Measurements from ENCODE around the gene TAF12. TPM values are rescaled to one million over a fixed set of nuclear protein-coding genes. Genes with fewer than 3 reads are reported as not detected.

The TAF12 gene
- total RNA-seq, 1 experiment from 2014 or later, result 18.6 TPM

DNA sequence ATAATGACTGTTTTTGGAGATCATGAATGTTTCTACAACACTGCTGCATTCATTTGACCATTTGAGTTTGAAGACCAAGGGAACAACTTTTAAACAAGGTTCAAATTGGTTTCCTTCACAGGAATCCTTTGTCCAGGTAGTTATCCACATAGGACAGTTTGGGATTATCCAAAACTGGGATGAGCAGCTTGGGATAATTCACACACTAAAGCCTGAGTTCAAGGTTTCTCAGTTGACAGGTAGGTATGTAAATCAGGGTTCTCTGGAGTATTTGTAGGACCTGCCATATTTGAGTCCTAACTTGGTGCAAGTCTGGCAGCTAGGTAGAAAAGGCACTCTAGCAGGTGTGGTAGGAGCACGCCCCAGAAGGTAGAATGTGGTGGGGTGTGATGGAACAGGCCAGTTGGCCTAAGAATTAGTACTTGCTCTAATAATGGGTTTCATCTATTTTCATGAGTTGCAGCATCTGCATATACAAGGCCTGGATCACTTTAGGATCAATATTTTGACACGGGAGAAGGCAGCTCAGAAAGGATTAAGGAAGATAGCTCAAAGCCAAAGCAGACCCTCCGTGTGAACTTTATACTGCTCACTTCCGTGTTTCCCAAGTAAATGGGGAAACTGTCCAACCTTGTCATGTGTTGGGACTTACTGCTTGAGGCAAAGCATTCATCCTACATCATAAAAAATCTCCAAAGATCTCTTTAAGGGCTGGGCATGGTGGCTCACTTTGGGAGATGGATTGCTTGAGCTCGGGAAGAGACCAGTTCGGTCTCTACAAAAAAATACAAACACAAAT is 64.9 kb downstream of the TAF12 start (continued):
- TF ChIP-seq NFE2L1 (CRISPR knock-in tag; IDR thresholded peaks at IDR 0.05), result no peak
- TF ChIP-seq RELA (CRISPR knock-in tag; IDR thresholded peaks at IDR 0.05; ENCODE audit: borderline replicate concordance), result no peak
- TF ChIP-seq NR2C2 (CRISPR knock-in tag; IDR thresholded peaks at IDR 0.05), result no peak
- TF ChIP-seq GABPB1 (CRISPR knock-in tag; IDR thresholded peaks at IDR 0.05), result no peak
- TF ChIP-seq, protein P1, sequence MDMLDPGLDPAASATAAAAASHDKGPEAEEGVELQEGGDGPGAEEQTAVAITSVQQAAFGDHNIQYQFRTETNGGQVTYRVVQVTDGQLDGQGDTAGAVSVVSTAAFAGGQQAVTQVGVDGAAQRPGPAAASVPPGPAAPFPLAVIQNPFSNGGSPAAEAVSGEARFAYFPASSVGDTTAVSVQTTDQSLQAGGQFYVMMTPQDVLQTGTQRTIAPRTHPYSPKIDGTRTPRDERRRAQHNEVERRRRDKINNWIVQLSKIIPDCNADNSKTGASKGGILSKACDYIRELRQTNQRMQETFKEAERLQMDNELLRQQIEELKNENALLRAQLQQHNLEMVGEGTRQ (CRISPR knock-in tag; IDR thresholded peaks at IDR 0.05), result no peak
- TF ChIP-seq, protein P2, sequence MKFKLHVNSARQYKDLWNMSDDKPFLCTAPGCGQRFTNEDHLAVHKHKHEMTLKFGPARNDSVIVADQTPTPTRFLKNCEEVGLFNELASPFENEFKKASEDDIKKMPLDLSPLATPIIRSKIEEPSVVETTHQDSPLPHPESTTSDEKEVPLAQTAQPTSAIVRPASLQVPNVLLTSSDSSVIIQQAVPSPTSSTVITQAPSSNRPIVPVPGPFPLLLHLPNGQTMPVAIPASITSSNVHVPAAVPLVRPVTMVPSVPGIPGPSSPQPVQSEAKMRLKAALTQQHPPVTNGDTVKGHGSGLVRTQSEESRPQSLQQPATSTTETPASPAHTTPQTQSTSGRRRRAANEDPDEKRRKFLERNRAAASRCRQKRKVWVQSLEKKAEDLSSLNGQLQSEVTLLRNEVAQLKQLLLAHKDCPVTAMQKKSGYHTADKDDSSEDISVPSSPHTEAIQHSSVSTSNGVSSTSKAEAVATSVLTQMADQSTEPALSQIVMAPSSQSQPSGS (CRISPR knock-in tag; IDR thresholded peaks at IDR 0.05; ENCODE audit: borderline replicate concordance, low read depth), result no peak
- TF ChIP-seq, protein P3, sequence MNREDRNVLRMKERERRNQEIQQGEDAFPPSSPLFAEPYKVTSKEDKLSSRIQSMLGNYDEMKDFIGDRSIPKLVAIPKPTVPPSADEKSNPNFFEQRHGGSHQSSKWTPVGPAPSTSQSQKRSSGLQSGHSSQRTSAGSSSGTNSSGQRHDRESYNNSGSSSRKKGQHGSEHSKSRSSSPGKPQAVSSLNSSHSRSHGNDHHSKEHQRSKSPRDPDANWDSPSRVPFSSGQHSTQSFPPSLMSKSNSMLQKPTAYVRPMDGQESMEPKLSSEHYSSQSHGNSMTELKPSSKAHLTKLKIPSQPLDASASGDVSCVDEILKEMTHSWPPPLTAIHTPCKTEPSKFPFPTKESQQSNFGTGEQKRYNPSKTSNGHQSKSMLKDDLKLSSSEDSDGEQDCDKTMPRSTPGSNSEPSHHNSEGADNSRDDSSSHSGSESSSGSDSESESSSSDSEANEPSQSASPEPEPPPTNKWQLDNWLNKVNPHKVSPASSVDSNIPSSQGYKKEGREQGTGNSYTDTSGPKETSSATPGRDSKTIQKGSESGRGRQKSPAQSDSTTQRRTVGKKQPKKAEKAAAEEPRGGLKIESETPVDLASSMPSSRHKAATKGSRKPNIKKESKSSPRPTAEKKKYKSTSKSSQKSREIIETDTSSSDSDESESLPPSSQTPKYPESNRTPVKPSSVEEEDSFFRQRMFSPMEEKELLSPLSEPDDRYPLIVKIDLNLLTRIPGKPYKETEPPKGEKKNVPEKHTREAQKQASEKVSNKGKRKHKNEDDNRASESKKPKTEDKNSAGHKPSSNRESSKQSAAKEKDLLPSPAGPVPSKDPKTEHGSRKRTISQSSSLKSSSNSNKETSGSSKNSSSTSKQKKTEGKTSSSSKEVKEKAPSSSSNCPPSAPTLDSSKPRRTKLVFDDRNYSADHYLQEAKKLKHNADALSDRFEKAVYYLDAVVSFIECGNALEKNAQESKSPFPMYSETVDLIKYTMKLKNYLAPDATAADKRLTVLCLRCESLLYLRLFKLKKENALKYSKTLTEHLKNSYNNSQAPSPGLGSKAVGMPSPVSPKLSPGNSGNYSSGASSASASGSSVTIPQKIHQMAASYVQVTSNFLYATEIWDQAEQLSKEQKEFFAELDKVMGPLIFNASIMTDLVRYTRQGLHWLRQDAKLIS (CRISPR knock-in tag; IDR thresholded peaks at IDR 0.05; ENCODE audit: borderline replicate concordance), result 0 out of 2 replicates have a peak, but pooled peaks have one; percentile 35
- TF ChIP-seq TCF7 (CRISPR knock-in tag; IDR thresholded peaks at IDR 0.05; ENCODE audit: low read depth), result no peak
- TF ChIP-seq, protein P4, sequence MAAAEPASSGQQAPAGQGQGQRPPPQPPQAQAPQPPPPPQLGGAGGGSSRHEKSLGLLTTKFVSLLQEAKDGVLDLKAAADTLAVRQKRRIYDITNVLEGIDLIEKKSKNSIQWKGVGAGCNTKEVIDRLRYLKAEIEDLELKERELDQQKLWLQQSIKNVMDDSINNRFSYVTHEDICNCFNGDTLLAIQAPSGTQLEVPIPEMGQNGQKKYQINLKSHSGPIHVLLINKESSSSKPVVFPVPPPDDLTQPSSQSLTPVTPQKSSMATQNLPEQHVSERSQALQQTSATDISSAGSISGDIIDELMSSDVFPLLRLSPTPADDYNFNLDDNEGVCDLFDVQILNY (CRISPR knock-in tag; IDR thresholded peaks at IDR 0.05), result no peak
- TF ChIP-seq, protein P5, sequence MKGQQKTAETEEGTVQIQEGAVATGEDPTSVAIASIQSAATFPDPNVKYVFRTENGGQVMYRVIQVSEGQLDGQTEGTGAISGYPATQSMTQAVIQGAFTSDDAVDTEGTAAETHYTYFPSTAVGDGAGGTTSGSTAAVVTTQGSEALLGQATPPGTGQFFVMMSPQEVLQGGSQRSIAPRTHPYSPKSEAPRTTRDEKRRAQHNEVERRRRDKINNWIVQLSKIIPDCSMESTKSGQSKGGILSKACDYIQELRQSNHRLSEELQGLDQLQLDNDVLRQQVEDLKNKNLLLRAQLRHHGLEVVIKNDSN (CRISPR knock-in tag; IDR thresholded peaks at IDR 0.05), result no peak
- TF ChIP-seq CREB1 (CRISPR knock-in tag; IDR thresholded peaks at IDR 0.05), result no peak
- TF ChIP-seq, protein P6, sequence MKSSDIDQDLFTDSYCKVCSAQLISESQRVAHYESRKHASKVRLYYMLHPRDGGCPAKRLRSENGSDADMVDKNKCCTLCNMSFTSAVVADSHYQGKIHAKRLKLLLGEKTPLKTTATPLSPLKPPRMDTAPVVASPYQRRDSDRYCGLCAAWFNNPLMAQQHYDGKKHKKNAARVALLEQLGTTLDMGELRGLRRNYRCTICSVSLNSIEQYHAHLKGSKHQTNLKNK (CRISPR knock-in tag; IDR thresholded peaks at IDR 0.05), result no peak
- no peak for TF ChIP-seq TEAD1 (CRISPR knock-in tag; IDR thresholded peaks at IDR 0.05)
- no peak for TF ChIP-seq ZNF423 (CRISPR knock-in tag; IDR thresholded peaks at IDR 0.05)
- no peak for TF ChIP-seq ZNF138 (CRISPR knock-in tag; conservative IDR thresholded peaks at IDR 0.05)
- TF ChIP-seq OVOL2 (CRISPR knock-in tag; IDR thresholded peaks at IDR 0.05; ENCODE audit: borderline replicate concordance), result no peak
- TF ChIP-seq, protein P7, sequence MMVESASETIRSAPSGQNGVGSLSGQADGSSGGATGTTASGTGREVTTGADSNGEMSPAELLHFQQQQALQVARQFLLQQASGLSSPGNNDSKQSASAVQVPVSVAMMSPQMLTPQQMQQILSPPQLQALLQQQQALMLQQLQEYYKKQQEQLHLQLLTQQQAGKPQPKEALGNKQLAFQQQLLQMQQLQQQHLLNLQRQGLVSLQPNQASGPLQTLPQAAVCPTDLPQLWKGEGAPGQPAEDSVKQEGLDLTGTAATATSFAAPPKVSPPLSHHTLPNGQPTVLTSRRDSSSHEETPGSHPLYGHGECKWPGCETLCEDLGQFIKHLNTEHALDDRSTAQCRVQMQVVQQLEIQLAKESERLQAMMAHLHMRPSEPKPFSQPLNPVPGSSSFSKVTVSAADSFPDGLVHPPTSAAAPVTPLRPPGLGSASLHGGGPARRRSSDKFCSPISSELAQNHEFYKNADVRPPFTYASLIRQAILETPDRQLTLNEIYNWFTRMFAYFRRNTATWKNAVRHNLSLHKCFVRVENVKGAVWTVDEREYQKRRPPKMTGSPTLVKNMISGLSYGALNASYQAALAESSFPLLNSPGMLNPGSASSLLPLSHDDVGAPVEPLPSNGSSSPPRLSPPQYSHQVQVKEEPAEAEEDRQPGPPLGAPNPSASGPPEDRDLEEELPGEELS (CRISPR knock-in tag; IDR thresholded peaks at IDR 0.05), result no peak
- TF ChIP-seq ZNF671 (CRISPR knock-in tag; IDR thresholded peaks at IDR 0.05), result peak; percentile 77; the same call in 1 of the 2 replicates
- TF ChIP-seq NR1H2 (CRISPR knock-in tag; IDR thresholded peaks at IDR 0.05), result no peak
- no peak for TF ChIP-seq GTF2I (CRISPR knock-in tag; conservative IDR thresholded peaks at IDR 0.05)
- TF ChIP-seq, protein P8, sequence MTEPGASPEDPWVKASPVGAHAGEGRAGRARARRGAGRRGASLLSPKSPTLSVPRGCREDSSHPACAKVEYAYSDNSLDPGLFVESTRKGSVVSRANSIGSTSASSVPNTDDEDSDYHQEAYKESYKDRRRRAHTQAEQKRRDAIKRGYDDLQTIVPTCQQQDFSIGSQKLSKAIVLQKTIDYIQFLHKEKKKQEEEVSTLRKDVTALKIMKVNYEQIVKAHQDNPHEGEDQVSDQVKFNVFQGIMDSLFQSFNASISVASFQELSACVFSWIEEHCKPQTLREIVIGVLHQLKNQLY (CRISPR knock-in tag; IDR thresholded peaks at IDR 0.05), result no peak
- TF ChIP-seq, protein P9, sequence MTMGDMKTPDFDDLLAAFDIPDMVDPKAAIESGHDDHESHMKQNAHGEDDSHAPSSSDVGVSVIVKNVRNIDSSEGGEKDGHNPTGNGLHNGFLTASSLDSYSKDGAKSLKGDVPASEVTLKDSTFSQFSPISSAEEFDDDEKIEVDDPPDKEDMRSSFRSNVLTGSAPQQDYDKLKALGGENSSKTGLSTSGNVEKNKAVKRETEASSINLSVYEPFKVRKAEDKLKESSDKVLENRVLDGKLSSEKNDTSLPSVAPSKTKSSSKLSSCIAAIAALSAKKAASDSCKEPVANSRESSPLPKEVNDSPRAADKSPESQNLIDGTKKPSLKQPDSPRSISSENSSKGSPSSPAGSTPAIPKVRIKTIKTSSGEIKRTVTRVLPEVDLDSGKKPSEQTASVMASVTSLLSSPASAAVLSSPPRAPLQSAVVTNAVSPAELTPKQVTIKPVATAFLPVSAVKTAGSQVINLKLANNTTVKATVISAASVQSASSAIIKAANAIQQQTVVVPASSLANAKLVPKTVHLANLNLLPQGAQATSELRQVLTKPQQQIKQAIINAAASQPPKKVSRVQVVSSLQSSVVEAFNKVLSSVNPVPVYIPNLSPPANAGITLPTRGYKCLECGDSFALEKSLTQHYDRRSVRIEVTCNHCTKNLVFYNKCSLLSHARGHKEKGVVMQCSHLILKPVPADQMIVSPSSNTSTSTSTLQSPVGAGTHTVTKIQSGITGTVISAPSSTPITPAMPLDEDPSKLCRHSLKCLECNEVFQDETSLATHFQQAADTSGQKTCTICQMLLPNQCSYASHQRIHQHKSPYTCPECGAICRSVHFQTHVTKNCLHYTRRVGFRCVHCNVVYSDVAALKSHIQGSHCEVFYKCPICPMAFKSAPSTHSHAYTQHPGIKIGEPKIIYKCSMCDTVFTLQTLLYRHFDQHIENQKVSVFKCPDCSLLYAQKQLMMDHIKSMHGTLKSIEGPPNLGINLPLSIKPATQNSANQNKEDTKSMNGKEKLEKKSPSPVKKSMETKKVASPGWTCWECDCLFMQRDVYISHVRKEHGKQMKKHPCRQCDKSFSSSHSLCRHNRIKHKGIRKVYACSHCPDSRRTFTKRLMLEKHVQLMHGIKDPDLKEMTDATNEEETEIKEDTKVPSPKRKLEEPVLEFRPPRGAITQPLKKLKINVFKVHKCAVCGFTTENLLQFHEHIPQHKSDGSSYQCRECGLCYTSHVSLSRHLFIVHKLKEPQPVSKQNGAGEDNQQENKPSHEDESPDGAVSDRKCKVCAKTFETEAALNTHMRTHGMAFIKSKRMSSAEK (CRISPR knock-in tag; IDR thresholded peaks at IDR 0.05; ENCODE audit: borderline replicate concordance), result no peak
- TF ChIP-seq SMAD4 (CRISPR knock-in tag; IDR thresholded peaks at IDR 0.05), result no peak
